ENCODE results near the gene ADD2.
A peak's percentile ranks its signal among the peaks of the same experiment; 100 is the strongest.

ADD2 gene

DNA sequence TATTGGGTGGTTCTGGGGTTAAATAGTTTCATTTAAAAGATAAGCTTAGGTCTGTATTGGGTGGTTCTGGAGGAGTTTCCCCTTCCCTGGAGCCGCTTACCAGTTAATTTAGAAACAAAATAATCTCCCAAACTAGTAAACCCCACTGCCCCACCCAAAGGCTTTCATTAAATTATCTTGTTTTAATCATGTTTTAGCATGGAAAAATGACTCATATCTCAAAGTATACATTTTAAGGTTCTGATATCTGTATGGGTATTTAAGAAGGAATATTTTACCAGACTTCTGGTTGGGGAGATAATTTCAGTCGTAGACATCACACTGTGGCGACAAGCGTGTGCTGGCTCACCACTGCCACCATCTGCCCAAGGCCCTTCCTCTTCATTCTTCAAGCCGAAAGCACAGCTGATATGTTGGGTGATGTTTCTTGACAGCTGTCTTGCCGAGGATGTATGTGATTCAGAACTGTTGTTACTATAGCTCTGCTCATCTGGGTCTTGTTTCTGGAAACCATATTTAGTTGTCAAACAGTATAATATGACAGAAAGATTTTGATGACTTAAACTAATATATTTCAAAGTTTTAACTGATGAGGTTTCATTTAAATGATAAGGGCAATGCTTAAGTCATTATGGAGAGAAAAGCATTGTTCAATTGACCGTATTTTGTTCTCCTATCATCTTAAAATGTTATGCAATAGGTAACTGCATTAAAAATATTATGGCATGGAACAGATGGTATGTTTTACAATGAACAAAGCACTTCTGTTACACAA, 17.3 kb upstream of the ADD2 start:
- DNase-seq (ENCODE audit: low read depth in 2 of 2) = peak in 1 of 2 experiments; percentile 20

DNA sequence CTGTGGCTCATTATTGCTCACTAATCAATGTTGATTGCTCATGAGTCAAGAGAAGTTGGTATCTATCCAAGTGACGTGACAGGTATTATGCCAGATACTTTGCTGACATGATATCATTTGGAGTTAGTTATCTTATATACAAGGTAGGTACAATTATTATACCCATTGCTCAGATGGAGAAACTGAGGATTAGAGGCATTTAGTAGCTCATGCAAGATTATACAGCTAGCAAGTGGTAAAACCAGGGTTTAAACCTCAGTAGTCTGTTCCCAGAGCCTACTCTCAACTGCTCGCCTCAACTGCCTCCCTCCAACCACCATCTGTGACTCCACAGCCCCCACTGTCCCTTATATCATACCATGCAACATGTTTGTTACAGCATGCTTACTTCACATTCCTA, 16.3 kb upstream of the ADD2 start:
- no peak for DNase-seq (ENCODE audit: low read depth in 2 of 2)

DNA sequence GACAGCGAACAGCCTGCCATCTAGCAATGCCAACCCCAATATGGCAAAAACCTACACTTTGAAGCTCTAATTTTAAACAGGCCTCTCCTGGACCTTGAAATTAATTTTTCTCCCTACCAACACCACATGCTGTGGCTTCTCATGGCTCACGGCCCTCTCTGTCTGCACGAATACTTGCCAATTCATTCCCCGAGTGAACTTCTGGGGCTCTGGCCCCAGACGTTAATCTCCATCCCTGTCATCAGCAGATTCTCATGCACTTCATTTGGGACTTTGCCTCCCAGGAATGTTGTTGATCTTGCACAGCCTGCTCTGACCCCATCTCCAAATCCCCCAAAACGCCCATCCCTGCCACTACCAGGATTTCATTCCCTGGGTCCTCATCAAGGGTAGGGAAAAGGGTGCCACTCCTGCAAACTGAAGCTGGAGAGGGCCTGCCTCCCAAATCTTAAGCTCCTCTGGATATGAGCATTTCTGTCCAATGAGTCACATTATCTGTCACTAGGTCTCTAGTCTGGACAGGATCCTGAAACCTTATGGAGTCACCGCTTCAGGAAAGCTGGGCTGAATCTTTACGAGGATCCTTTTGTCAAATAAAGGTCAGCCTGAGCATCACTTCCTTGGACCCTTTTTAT, 12.0 kb upstream of the ADD2 start:
- peak; percentile 21 to 34 for DNase-seq (ENCODE audit: low read depth in 2 of 2)

DNA sequence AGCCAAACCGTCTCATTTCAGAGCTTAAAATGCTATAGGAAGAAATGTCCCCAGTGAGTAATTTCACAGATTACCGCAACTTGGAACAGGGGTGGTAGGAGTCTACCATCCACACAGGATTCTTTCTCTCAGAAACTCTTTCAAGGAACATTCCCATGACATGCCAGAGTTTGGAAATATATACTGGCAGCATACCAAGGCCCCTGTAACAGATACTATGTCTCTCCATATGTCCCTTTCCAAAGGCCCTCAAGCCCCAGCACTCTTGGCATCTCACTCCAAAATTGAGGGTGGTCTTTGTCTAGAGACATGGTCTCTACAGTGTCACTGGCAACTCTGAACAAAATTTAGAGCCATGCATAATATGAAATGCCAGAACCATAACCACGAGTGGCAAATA, 11.5 kb upstream of the ADD2 start:
- DNase-seq (ENCODE audit: low read depth in 2 of 2) = peak in 1 of 2 experiments; percentile 8

- no peak for DNase-seq (ENCODE audit: low read depth in 2 of 2)
Observed at GRCh38 chr2:70778676-70779075, 10.7 kb upstream of the ADD2 start.

- no peak for DNase-seq (ENCODE audit: low read depth in 2 of 2)
Observed at GRCh38 chr2:70777450-70777849, 9.4 kb upstream of the ADD2 start.

DNA sequence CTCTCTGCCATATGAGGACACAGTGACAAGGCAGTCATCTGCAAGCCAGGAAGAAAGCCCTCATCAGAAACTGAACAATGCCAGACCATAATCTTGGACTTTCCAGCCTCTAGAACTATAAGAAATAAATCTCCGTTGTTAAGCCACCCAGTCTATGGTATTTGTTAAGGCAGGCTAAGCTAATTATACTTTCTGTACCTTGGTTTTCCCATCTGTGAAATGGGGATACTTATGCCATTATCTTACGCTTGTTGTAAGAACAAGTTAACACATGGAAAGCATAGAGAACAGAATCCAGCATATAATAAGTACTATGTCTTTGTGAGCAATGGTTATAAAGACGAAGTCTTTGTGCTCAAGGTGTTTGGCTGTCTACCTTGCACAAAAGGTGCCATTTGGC, 8.3 kb upstream of the ADD2 start:
- no peak for DNase-seq (ENCODE audit: low read depth in 2 of 2)

DNA sequence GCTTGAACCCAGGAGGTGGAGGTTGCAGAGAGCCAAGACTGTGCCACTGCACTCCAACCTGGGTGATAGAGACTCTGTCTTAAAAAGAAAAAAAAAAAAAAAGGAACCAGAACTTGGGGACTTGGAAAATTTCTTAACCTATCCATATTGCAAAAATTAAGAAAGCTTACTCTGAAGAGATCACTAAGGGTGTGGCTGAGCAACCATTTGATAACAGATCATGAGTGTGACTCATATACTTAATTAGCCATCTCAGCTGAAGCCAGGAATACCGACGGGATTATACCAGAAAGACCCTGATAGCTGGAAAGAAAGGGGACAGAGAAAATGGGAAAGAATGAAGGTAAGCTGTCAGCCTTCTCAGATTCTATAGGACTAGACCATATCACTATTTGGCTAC, 7.1 kb upstream of the ADD2 start:
- no peak for DNase-seq (ENCODE audit: low read depth in 2 of 2)

- DNase-seq (ENCODE audit: low read depth in 2 of 2) = no peak
Observed at GRCh38 chr2:70772486-70773155, 4.6 kb upstream of the ADD2 start.

- DNase-seq (ENCODE audit: low read depth in 2 of 2) = no peak
Observed at GRCh38 chr2:70771446-70771845, 3.4 kb upstream of the ADD2 start.

- no peak for DNase-seq (ENCODE audit: low read depth in 2 of 2)
Observed at GRCh38 chr2:70769450-70769849, 1.4 kb upstream of the ADD2 start.

DNA sequence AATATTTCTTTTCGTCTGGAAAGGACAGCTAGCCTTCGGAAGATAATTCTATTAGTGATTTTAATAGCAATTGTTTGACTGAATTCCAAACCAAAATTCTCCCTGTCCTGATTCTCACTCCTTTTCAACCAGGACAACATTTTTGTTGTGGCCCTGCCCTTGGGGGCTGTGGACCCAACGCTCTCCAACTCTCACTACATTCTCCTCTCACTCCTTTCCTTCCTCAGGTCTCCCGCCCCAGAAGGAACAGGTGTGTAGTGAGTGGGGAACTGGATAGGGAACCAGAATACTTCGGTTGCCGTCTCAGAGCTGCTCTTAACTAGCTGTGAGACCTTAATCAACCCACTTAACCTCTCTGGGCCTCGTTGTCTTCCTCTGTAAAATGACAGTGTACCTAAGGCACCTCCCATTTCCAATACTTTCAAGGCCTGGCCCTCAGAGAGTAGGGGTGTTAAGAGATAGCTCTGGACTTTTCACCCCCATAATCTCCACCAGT, 638 bp upstream of the ADD2 start:
- no peak for DNase-seq (ENCODE audit: low read depth in 2 of 2)

DNA sequence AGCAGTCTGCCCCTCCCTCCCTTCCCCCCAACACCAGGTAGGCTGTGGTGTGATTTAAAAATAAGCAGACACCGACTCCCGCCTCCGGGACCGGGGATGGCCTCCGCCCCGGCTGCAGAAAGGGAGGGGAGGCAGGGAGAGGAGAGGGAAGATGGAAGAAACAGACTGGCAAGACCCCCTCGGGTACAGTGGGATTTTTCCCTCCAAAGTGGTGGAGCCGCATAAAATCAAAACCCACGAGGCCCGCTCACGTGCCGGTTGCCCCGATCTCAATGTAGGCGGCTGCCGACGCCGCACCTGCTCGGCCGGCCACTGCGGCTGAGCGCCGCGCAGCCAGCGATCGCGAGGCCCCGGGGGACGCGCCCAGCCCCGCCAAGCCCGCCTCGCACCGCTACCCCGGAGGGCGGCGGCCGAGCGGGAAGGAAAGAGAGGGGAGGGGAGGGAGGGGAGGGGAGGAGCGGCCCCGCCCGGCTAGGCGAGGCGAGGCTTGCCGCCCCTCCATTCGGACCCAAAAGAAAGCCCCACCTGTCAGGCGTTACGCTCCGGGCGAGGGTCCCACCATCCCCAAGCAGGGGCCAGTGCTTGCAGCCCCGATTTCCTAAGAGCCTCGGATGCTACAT, 811 bp downstream of the ADD2 start:
- no peak for DNase-seq (ENCODE audit: low read depth in 2 of 2)

GRCh38 chr2:70766357-70767078, 1.5 kb downstream of the ADD2 start:
- no peak for DNase-seq (ENCODE audit: low read depth in 2 of 2)

DNA sequence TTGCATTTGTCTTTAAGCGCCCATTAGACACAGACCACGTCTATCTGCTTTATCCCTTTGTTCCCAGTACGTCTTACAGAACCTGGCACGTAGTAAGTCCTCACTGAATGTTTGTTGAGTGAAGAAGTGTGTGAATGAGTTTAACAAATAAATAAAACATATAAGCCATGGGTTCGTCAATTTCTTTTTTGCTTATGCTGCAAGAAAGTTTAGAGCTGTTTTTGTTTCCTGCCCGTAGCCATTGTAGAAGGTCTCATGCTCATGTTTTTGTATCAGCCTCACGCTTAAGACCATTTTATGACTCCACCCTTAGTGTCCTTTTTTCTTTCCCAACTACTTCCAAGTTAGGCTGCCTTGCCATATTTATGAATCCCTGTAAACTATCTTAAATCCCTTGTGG, 2.5 kb downstream of the ADD2 start:
- no peak for DNase-seq (ENCODE audit: low read depth in 2 of 2)

DNA sequence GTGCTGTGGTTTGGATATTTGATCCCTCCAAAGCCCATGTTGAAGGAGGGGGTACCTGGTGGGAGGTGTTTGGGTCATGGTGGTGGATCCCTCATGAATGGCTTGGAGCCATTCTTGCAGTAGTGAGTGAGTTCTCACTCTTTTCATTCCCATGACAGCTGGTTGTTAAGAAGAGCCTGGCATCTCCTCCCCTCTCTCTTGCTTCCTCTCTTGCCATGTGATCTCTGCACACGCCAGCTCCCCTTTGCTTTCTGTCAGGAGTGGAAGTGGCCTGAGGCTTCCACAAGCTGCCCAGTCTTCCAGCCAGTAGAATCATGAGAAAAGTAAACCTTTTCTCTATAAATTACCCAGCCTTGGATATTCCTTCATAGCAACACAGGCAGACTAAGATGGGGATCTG, 8.6 kb downstream of the ADD2 start:
- no peak for DNase-seq (ENCODE audit: low read depth in 2 of 2)

DNA sequence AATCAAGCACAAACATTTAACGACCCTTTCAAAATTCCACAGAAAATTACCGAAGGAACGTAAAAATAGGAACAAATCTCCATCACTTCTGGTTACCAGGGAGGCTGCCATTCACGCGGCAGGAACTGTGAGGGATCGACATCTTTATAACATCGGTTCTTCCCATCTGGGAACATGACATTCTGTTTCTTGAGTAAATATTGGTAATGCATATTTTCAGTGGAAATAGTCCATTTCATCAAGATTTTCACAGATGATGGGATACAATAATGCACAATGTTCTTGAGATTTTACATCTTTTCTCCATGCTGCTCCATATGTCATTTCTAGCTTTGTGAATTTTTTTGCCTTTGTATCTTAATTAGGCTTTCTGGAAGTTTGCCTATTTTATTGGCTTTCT, 10.0 kb downstream of the ADD2 start:
- DNase-seq (ENCODE audit: low read depth in 2 of 2) = no peak

- no peak for DNase-seq (ENCODE audit: low read depth in 2 of 2)
Observed at GRCh38 chr2:70757360-70757759, 10.6 kb downstream of the ADD2 start.

- no peak for DNase-seq (ENCODE audit: low read depth in 2 of 2)
Observed at GRCh38 chr2:70756128-70756527, 11.9 kb downstream of the ADD2 start.

GRCh38 chr2:70753902-70754301, 14.1 kb downstream of the ADD2 start:
- no peak for DNase-seq (ENCODE audit: low read depth in 2 of 2)

GRCh38 chr2:70753031-70753430, 15.0 kb downstream of the ADD2 start:
- no peak for DNase-seq (ENCODE audit: low read depth in 2 of 2)

GRCh38 chr2:70752396-70752795, 15.6 kb downstream of the ADD2 start:
- DNase-seq (ENCODE audit: low read depth in 2 of 2) = no peak

All from fibroblast of skin of left quadriceps (primary cell).